Vagina (tissue), 2 donors: ENCODE results near the gene DOK3. TPM values are rescaled to one million over a fixed set of nuclear protein-coding genes. Genes with fewer than 3 reads are reported as not detected.

Source experiments
- DNase-seq, 2 donors: peaks; one replicate each; pipeline ENCODE4 v3.0.0-alpha.2; 2017; ENCODE audit errors: extremely low spot score in 2 of 2
- H3K27ac ChIP-seq: fragments of 200-600 bp; sonication (generic); one replicate; pipeline ENCODE4 v1.5.1; 2019
- H3K27me3 ChIP-seq: fragments of 200-600 bp; sonication (generic); one replicate; pipeline ENCODE4 v1.5.1; 2019
- H3K36me3 ChIP-seq, 2 donors: fragments of 200-600 bp; sonication (generic); one replicate each; pipeline ENCODE4 v1.5.1; 2017 to 2019
- H3K4me1 ChIP-seq: fragments of 200-600 bp; sonication (generic); one replicate; pipeline ENCODE4 v1.5.1; 2019
- H3K4me3 ChIP-seq, 2 donors: fragments of 200-600 bp; sonication (generic); 1 replicate in 1 of 2; 2 replicates in 1 of 2; pipeline ENCODE4 v1.5.1; 2016 to 2019
- H3K9me3 ChIP-seq: fragments of 200-600 bp; sonication (generic); one replicate; pipeline ENCODE4 v1.5.1; 2019
- CTCF ChIP-seq, 3 experiments: fragments of 450-650 bp in 2 of 3; fragments of 200-600 bp in 1 of 3; sonication (generic) in 1 of 3; IDR thresholded peaks; one replicate each; pipeline ENCODE4 v1.5.1; 2017 to 2019; ENCODE audit warnings: antibody characterized with exemption in 3 of 3, mild to moderate bottlenecking in 2 of 3, moderate library complexity in 2 of 3
- POLR2A ChIP-seq, 2 donors: fragments of 450-650 bp; IDR thresholded peaks; one replicate each; pipeline ENCODE4 v1.6.1; 2017; ENCODE audit warnings: antibody characterized with exemption in 2 of 2, mild to moderate bottlenecking in 2 of 2, moderate library complexity in 2 of 2
- POLR2AphosphoS5 ChIP-seq, 2 donors: sonication (generic); formaldehyde crosslinking; IDR thresholded peaks; one replicate each; pipeline ENCODE4 v1.9.0; 2017; ENCODE audit warnings: antibody characterized with exemption in 2 of 2, mild to moderate bottlenecking in 2 of 2, low read depth in 1 of 2; ENCODE audit not compliant: insufficient read depth in 1 of 2
- intact Hi-C: fragments of 100-400 bp; cut with DNase I; formaldehyde crosslinking; loops from one replicate; pipeline ENCODE4 v1.15.1; 2023
- total RNA-seq: library from RNA; depleted of rRNA; stranded (reverse); fragments of >200 nt; gene quantifications from one replicate; pipeline ENCODE4 v1.2.3, GENCODE V29; 2016

Gene DOK3
- total RNA-seq, 1 donor from 2014 or later: 12.0 TPM

GRCh38 chr5:177531209-177531940 lies 21.7 kb upstream of the DOK3 start:
- Histone ChIP-seq H3K27ac (no peak overlapping the region), H3K9me3 (no peaks in the 10 kb centered on the region), H3K27me3 (no peaks in the 10 kb centered on the region), H3K36me3 (peaks cover 0 to 71% of the 10 kb centered on the region in 2 donors), H3K4me3 (no peak overlapping the region), H3K4me1 (peaks cover 13% of the 10 kb centered on the region)
- intact Hi-C loops: no loop called here
- TF ChIP-seq POLR2A (IDR thresholded peaks at IDR 0.05): no peak
- TF ChIP-seq CTCF (IDR thresholded peaks at IDR 0.05): no peak
- TF ChIP-seq POLR2AphosphoS5 (IDR thresholded peaks at IDR 0.05; ENCODE audit: insufficient read depth in 1 of 2, low read depth in 1 of 2): no peak
- no peak for DNase-seq

- Histone ChIP-seq H3K9me3 (no peaks in the 10 kb centered on the region), H3K4me3 (no peak overlapping the region), H3K36me3 (peaks cover 0 to 73% of the 10 kb centered on the region in 2 donors), H3K27me3 (no peaks in the 10 kb centered on the region), H3K4me1 (peaks cover 9% of the 10 kb centered on the region), H3K27ac (no peak overlapping the region)
- intact Hi-C loops: no loop called here
- no peak for DNase-seq
- TF ChIP-seq CTCF (IDR thresholded peaks at IDR 0.05) (no peak), POLR2A (IDR thresholded peaks at IDR 0.05) (no peak), POLR2AphosphoS5 (IDR thresholded peaks at IDR 0.05; ENCODE audit: insufficient read depth in 1 of 2, low read depth in 1 of 2) (no peak)
Observed at GRCh38 chr5:177530638-177531037, 21.0 kb upstream of the DOK3 start.

- Histone ChIP-seq H3K27me3 (no peaks in the 10 kb centered on the region), H3K4me1 (peaks cover 9% of the 10 kb centered on the region), H3K36me3 (peaks cover 0 to 74% of the 10 kb centered on the region in 2 donors), H3K9me3 (no peaks in the 10 kb centered on the region), H3K4me3 (no peak overlapping the region), H3K27ac (no peak overlapping the region)
- TF ChIP-seq POLR2AphosphoS5 (IDR thresholded peaks at IDR 0.05; ENCODE audit: insufficient read depth in 1 of 2, low read depth in 1 of 2) (no peak), CTCF (IDR thresholded peaks at IDR 0.05) (no peak), POLR2A (IDR thresholded peaks at IDR 0.05) (no peak)
- DNase-seq: no peak
- intact Hi-C loops: no loop called here
Observed at GRCh38 chr5:177529247-177530203, 19.9 kb upstream of the DOK3 start.

- Histone ChIP-seq H3K27ac (no peak overlapping the region), H3K36me3 (peaks cover 0 to 73% of the 10 kb centered on the region in 2 donors), H3K27me3 (no peaks in the 10 kb centered on the region), H3K9me3 (no peaks in the 10 kb centered on the region), H3K4me3 (no peak overlapping the region), H3K4me1 (peaks cover 9% of the 10 kb centered on the region)
- DNase-seq: no peak
- no peak for TF ChIP-seq POLR2A (IDR thresholded peaks at IDR 0.05)
- TF ChIP-seq POLR2AphosphoS5 (IDR thresholded peaks at IDR 0.05; ENCODE audit: insufficient read depth in 1 of 2, low read depth in 1 of 2): no peak
- TF ChIP-seq CTCF (IDR thresholded peaks at IDR 0.05): no peak
- intact Hi-C loops: no loop called here
Observed at GRCh38 chr5:177528631-177529030, 19.0 kb upstream of the DOK3 start.
